Measurements from ENCODE around the gene SMIM10L2A. TPM values are rescaled to one million over a fixed set of nuclear protein-coding genes. Genes with fewer than 3 reads are reported as not detected.

SMIM10L2A gene
- 1 to 10 TPM in 1 of 3 donors, under 1 TPM in 2; 0.39 to 1.1 (median 0.58) TPM for total RNA-seq
- long read RNA-seq, donor 1, full-length matches to known transcripts, result 5 of 6 reads
- long read RNA-seq, donor 1, partial matches to known transcripts, result 0 of 6 reads
- long read RNA-seq, donor 1, other reads (novel, unspliced or antisense), result 1 of 6 reads
- long read RNA-seq, donor 2, result 0 reads

DNA sequence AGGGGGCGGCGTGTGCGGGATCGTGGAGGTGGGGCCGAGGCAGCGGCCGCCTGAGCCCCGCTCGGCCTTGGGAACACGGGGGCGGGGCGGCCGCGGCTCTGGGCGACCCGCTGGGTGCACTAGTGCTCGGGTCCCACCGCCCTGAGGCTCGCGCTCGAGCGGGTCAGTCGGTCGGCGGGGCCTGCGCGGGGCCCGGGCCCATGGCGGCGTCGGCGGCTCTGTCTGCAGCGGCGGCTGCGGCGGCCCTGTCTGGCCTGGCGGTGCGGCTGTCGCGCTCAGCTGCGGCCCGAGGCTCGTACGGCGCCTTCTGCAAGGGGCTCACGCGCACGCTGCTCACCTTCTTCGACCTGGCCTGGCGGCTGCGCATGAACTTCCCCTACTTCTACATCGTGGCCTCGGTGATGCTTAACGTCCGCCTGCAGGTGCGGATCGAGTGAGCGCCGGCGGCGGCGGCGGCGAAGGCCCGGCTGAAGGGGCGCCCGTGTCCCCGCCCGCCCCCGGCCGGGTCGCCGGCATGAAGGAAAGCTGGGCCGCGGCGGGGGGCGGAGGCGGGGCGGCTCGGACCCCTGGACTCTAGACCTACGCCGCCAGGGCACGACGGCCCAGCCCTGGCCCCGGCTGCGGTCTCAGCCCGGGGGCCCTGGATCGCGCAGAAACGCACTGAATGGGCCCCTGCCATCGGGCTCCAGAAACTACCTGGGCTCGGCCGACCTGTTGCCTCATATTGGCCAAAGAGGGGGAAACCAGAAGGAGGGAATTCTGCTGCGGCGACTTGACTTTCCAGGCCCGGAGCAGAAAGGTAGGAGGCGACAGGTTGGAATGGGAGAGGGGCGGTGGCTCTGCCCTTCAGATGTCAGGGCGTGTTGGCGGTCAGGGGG, at the start of gene SMIM10L2A:
SMIM10L2A (plus strand) TSS at position 13 of the 878 bp plus-strand sequence; CDS start at position 201, 188 bp downstream.
- peak in 1 of 3 donors; percentile 45 for DNase-seq
- TF ChIP-seq, protein P1, sequence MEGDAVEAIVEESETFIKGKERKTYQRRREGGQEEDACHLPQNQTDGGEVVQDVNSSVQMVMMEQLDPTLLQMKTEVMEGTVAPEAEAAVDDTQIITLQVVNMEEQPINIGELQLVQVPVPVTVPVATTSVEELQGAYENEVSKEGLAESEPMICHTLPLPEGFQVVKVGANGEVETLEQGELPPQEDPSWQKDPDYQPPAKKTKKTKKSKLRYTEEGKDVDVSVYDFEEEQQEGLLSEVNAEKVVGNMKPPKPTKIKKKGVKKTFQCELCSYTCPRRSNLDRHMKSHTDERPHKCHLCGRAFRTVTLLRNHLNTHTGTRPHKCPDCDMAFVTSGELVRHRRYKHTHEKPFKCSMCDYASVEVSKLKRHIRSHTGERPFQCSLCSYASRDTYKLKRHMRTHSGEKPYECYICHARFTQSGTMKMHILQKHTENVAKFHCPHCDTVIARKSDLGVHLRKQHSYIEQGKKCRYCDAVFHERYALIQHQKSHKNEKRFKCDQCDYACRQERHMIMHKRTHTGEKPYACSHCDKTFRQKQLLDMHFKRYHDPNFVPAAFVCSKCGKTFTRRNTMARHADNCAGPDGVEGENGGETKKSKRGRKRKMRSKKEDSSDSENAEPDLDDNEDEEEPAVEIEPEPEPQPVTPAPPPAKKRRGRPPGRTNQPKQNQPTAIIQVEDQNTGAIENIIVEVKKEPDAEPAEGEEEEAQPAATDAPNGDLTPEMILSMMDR (IDR thresholded peaks at IDR 0.05), result no peak
- peak; percentile 51 for ATAC-seq
- Histone ChIP-seq H3K4me3 (no peak within 1 kb of the TSS), H3K9me3 (no peaks in the 10 kb centered on the region), H3K4me1 (ENCODE audit: low read depth) (peaks cover 3% of the 10 kb centered on the region), H3K36me3 (ENCODE audit: low read depth) (no peaks in the 10 kb centered on the region)
- intact Hi-C loops (cut with DNase I, micrococcal nuclease), result no loop called here

DNA sequence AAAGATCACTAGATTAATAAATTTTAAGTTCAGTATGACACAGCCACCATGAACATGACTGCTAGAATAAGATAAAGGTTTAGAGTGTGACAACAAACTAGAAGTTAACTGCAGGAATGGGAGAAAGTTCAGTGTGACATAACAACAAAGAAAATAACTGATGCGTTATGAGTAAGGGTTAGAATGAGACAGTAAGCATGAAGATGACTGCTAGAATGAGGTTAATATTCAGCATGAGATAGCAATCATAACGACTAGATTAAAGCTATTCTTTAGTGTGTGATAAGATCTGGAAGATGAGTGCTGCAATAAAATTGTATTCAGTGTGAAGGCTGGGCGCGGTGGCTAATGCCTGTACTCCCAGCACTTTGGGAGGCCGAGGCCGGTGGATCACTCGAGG, 48.4 kb upstream of the SMIM10L2A start:
- TF ChIP-seq, protein P1 (IDR thresholded peaks at IDR 0.05), result no peak
- Histone ChIP-seq H3K36me3 (ENCODE audit: low read depth) (no peaks in the 10 kb centered on the region), H3K9me3 (no peaks in the 10 kb centered on the region), H3K4me1 (ENCODE audit: low read depth) (no peaks in the 10 kb centered on the region), H3K4me3 (no peak overlapping the region)
- no peak for ATAC-seq
- intact Hi-C loops (cut with DNase I, micrococcal nuclease), result no loop called here
- no peak for DNase-seq

DNA sequence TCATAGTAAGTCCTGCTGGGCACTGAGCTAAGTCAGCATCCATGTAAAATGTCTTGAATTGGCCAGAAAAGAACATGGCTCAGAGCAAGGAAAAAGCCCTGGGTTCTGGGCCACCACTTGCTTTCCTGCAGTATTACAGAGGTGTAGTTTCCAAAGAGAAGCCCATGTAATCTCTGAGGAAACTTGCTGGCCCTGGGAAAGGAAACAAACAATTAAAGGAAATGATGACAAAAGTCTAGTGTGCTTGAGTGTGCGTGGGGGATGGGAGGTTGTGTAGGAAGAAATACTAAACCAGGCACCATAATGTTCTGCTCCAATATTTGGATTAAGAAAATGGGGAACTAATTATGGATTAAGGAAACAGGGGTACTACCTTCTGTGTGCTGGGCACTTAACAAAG, 39.5 kb upstream of the SMIM10L2A start:
- Histone ChIP-seq H3K9me3 (no peaks in the 10 kb centered on the region), H3K4me3 (no peak overlapping the region), H3K4me1 (ENCODE audit: low read depth) (no peaks in the 10 kb centered on the region), H3K36me3 (ENCODE audit: low read depth) (no peaks in the 10 kb centered on the region)
- TF ChIP-seq, protein P1 (IDR thresholded peaks at IDR 0.05), result no peak
- peak in 1 of 3 donors; percentile 2 for DNase-seq
- intact Hi-C loops (cut with DNase I, micrococcal nuclease), result no loop called here
- no peak for ATAC-seq

DNA sequence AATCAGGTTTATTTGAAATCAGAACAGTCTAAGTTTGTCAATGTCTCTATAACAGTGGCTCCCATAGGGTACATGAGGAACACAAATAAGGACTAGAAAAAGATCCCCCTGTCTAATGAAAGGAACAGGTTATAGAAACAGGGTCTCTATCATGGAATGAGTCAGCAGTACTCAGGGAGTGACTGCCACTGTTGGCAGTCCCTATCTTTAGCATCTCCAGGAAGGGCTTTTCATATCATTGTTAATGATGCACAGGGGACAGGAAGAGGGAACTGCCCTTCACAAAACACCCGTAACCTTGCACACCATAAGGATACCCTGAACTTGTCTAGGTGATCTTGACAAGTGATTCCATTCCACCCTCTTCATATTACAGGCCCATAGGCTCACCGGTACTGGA, 38.5 kb upstream of the SMIM10L2A start:
- Histone ChIP-seq H3K4me3 (no peak overlapping the region), H3K9me3 (no peaks in the 10 kb centered on the region), H3K4me1 (ENCODE audit: low read depth) (no peaks in the 10 kb centered on the region), H3K36me3 (ENCODE audit: low read depth) (no peaks in the 10 kb centered on the region)
- TF ChIP-seq, protein P1 (IDR thresholded peaks at IDR 0.05), result no peak
- ATAC-seq (no peak), DNase-seq (no peak)
- intact Hi-C loops (cut with DNase I, micrococcal nuclease), result no loop called here

DNA sequence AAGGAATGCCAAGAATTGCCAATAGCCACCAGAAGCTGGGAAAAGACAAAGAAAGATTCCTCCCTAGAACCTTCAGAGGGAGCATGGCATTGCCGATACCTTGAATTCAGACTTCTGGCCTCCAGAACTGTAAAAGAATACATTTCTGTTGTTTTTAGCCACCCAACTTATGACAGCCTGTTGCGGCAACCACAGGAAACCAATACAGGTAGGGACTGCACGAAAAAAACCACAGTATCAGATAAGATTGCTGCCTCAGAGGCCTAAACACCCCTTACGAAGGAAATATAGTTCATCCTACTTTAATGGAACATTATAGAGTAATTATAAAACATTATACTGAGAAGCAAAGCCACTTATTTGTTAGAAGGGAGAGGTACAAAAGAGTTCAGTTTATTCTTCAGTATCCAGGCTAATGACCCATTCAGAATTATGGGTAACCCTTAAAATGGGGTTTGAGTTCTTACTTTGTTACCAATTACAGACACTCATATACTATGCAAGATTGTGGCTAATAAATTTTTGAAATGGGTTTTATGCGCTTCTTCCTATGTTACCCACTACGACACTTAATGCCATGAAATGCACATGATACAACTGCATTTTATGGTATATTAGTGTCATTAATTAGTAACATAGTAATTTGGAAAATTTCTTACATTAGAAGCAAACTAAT, 37.4 kb upstream of the SMIM10L2A start:
- Histone ChIP-seq H3K9me3 (no peaks in the 10 kb centered on the region), H3K4me3 (no peak overlapping the region), H3K4me1 (ENCODE audit: low read depth) (no peaks in the 10 kb centered on the region), H3K36me3 (ENCODE audit: low read depth) (no peaks in the 10 kb centered on the region)
- TF ChIP-seq, protein P1 (IDR thresholded peaks at IDR 0.05), result no peak
- intact Hi-C loops (cut with DNase I, micrococcal nuclease), result no loop called here
- ATAC-seq, result peak; percentile 61
- peak in 1 of 3 donors; percentile 3 for DNase-seq

Data from mucosa of descending colon (tissue), 3 donors.